ENCODE data around the gene POGK.
A peak's percentile ranks its signal among the peaks of the same experiment; 100 is the strongest.

The POGK gene

DNA sequence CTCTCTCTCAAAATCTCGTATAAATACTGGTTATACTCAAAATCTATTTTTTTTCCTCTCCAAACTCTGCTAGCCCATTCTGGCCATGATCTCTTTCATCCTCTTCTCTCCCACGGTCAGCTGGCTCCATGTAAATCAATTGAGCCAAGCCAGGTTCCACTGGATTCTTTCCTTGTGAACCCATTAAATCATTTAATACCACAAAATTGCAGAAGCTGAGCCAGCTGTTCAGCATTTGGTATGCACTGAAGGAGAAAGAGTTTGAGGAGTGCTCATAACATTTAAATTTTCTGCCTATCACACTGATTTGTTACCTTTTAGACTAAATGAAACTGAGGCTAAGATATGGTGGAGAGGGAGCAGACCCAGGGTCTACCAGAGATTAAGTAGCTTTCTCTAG is 65.9 kb downstream of the POGK start:
- FAIRE-seq, result peak; percentile 85

DNA sequence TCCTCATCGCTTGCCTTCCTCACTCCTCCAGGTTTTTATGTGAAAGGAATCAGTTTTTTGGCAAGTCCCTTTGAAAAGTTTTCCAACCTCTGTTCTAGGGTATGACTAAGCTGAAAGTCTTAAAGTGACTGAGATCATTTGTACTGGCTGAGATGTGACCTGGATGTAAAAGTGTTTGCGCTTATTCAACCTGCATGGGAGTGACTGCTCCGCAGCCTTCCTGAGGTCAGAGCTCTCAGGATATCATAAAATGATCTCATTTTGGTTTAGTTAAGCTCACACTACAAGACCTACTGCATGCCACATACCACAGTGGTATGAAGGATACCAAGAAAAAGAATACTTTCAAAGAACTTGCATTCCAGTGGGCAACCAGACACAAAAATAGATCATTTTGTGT is 66.6 kb downstream of the POGK start:
- no peak for FAIRE-seq
